GM10847 (cell line): Measurements from ENCODE around the gene OBP2B.

Source experiments
- POLR2A ChIP-seq: IDR thresholded peaks from 2 replicates; pipeline ENCODE4 v1.6.1; 2011; ENCODE audit not compliant: insufficient read length; ENCODE audit errors: extremely low read depth

OBP2B gene

DNA sequence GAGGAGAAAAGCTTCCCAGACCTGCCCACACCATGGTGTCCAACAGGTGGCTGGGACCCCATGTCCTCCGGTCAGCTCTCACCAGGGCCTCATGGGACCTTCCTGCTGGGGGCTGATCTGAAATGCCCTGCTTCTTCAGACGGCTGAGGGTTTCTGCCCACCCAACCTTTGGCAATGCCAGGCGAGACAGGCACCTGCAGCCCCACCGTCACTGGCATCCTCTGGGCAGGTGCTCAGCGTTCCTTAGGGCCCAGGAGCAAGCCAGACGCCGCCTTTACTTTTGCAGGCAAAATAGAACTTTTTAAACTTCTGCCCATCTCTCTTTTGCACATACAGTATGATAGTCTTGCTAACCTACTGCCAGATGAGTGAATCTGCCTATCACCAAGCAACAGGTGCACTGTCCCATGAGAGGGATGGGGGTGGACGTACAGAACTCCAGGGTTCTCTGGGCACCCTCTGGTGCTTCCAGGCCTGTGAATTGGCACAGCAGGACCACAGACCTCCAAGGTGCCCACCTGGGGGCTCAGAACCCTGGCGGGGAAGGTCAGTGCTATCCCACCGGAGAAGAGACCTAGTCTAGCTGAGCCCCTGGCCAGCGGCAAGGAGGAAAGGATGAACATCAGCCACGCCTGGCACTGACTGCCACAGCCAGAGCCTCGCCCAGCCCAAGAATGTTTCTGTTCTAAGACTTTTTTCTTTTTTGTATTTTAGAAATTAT, 7.5 kb downstream of the OBP2B start:
- no peak for TF ChIP-seq POLR2A

DNA sequence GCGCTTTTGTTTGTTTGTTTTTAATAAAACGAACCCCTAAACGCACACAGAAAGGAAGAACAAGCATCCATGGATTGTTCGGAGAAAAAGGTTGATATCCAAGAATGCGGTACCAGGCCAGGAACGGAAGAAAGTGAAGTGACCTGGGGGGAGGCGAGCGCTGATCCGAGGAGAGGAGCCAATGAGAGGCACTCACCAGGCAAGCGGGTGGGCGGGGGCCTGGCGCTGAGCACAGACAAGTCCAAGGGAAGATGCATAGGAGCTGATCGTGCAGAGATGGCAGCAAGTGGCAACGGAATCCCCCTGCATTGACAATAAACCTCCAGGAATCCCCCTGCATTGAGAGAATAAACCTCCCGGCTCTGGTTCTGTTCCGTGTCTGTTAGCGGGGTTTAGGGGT, 8.4 kb downstream of the OBP2B start:
- TF ChIP-seq POLR2A = no peak

DNA sequence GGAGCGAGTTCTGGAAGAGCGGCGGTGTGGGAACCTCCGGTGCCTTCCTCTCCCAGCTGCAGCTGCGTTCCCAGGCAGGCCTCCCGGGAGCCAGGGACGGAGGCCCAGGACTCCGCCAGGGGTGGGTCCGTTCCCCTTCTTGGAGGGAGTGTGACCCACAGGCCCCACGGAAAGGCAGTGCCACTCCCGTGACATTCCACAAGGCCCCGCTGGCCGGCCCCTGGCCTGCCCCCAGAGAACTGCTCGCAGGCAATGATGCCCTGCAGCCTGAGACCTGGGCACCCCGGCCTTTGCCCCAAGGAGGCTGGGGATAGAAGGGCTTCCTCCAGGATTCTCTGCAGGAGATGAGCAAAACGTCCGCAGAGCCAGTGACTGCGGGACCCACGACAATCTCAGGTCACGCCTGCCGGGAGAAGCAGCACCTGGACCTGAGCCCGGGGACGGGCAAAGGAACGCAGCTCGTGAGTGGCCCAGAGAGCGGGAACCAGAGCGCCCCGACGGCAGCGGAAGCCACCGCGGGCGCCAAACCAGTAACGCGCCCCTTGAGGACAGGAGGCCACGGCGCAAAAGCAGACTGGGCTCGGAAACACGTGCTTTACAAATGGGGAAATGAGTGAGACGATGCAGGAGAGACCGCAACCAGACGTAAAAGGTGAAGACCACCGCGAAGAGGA, 9.3 kb downstream of the OBP2B start:
- TF ChIP-seq POLR2A = no peak

DNA sequence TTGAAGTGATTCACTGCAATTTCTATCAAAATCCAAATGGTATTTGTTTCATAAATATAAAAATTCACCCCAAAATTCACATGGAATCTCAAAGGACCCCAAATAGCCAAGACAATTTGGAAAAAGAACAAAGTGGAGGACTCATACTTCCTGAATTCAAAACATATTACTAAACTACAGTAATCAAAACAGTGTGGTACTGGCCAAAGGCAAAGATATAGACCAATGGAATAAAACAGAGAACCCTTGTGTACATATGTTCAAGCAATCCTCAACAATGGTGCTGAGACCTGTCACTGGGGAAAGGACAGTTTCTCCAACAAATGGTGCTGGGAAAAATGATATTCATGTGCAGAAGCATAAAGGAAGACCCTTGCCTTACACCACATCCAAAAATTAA, 14.0 kb downstream of the OBP2B start:
- no peak for TF ChIP-seq POLR2A

DNA sequence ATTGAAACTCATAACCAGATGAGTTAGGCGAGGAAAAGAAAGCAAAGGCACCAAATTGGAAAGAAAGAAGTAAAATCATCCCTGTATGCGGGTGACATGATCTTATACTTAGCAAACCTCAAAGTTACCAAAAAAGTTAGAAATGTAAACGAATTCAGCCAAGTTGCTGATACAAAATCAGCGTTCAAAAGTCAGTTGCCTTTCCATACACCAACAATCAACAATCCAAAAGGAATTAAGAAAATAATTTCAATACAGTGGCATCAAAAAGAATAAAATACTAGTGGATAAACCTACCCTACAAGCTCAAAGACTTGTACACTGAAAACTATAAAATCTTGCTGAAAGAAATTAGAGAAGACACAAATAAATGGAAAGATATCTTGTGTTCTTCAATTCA, 14.5 kb downstream of the OBP2B start:
- TF ChIP-seq POLR2A = no peak

DNA sequence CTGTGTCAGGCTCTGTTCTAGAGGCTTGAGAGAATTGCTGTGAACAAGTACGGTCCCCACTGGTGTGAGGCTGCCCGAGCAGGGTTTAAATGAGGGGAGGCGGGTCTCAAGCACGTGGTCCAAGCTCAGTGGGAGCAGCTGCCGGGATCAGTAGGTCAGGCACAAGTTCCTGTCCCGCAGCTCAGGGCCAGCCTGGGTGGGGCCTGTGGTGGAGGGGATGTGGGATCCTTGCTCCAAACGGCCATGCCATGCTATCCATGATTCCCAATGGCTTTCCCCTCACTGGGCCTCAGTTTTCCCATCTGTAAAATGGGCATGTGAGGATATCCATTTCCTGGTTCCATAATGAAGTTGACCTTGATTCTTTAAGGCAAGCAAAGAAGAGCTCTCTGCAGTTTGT, 17.1 kb downstream of the OBP2B start:
- no peak for TF ChIP-seq POLR2A

DNA sequence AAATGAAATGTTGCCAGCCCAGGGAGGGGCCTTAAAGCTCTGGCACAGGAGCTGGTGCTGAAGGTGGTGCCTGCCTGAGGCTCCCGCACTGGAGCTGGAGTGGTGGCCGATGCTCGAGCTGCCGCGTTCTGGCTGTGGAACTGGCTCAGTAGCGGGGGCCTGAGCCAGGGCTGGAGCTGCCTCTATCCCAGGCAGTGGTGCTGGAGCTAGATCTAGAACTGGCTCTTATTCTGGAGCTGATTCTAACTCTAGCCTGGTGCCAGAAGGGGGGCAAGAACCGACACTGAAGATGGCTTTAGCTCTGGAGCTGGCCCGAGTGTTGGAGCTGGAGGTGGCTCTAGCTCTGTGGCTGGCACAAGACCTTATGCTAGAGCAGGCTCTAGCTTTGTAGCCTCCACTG, 19.2 kb downstream of the OBP2B start:
- no peak for TF ChIP-seq POLR2A

DNA sequence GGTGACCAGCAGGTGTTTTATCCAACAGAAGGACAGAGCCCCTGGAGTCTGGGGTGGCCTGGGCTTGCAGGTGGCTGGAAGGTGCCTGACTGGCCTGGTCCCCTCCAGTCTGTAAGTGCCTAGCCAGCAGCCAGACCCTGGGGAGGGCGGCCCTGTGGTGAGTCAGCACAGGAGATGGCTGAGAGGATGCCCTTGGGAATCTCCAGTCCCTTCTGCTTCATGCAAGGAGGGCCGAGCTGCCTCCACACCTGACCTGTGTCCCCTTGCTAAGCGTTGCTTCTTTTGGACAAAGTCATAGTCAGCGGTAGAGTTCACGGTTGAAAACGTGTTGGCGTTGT, 20.2 kb downstream of the OBP2B start:
- TF ChIP-seq POLR2A = no peak

DNA sequence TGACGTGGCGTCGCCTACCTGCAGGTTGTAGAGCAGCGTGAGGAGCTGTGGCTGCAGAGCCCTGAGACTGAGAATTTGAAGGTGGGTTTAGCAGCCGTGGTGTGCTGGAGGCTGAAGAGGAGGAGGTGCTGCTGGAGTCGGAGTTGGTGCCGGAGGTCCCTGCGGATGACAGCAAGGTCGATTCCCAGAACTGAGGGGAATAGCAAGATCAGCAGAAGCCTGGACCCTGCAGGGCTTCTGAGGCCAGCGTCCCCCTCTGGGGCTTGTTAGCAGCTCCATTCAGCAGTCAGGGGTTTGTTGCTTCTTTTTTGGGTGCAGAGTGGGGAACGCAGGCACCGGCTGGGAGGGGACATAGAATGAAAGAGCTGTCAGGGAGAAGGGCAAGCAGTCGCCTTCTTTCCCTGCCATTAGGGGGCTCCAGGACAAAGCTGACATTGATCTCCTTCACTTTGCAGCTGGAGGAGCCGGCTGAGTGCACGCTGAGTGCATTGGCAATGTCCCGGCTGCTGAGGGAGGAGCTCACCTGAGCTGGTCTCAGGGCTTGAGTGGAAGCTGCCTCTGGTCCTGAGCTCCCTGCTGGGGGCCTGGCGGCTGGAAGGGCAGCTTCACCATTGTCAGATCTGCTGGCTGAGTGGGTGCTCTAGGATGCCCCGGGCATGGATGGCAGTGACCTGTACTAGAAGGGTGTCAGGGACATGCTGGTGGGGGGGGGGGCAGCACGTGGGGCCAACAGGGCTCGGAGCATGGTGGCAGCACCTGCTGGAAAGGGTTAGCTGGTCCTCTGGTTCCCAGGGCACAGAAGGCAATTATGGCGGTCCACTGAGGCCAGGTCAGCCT, 20.8 kb downstream of the OBP2B start:
- no peak for TF ChIP-seq POLR2A

DNA sequence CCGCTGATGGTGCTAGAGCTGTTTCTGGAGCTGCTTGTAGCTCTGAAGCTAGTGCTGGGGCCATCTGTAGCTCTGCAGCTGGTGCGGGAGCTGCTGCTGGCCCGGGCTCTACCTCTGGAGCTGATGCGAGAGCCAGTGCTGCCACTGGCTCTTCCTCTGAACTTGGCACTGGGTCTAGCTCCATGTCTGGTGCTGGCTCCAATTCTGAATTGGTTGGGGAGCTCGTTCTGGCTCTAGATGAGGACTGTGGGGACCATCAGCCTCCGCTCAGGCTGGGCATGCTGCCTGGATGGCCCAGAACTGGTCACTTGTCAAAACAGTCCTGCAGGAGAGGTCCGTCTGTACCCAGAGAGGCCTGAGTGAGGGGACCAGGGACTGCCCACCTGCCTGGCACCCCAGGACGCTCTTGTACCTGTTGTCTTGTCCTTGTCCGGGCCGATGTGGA, 21.5 kb downstream of the OBP2B start:
- TF ChIP-seq POLR2A = no peak

DNA sequence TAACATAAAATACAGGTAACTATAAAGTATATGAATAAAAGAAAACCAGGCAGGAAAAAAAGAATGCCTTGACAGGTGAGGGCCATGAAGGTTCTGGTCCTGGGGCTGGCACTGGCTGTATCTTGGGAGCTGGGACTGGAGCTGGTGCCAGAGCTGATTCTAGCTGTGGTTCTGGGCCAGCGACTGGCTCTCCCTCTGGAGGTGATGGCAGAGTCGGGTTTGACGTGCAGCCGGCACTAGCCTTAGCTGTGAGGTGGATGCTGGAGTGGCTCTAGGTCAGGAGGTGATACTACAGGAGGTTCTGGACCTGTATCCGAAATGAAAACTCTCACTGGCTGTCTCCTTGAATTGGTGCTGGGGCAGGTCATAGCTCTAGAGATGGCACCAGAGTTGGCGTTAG, 22.3 kb downstream of the OBP2B start:
- no peak for TF ChIP-seq POLR2A

DNA sequence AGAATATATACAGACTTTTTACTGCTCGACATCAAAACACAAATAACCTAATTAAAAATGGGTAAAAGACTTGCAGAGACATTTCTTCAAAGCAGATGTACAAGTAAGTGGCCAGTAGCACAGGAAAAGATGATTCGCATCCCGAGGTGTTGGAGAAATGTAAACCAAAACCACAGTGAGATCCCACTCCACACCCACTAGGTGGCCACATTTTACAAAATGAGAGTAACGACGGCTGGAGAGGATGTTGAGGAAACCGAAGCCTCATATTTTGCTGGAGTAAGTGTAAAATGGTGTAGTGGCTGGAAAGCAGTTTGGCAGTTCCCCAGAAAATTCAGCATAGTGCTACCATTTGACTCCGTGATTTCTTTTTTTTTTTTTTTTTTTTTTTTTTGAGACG, 24.1 kb downstream of the OBP2B start:
- no peak for TF ChIP-seq POLR2A

DNA sequence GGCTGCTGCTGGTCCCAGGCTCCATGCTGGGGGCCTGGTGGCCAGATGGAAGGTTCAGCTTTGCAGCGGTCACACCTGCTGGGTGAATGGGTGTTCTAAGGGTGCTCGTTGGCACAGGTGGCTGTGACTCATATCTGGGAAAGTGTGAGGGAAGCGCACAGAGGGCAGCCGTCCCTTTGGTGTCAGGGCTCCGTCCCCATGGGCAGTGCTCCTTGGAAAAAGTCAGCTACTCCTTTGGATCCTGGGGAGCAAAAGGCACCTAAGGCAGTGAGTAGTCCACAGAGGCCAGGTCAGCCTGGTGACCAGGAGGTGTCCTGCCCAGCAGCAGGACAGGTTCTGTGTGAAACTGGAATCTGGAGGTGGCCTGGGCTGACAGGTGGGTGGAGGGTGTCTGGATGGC, 26.9 kb downstream of the OBP2B start:
- no peak for TF ChIP-seq POLR2A

DNA sequence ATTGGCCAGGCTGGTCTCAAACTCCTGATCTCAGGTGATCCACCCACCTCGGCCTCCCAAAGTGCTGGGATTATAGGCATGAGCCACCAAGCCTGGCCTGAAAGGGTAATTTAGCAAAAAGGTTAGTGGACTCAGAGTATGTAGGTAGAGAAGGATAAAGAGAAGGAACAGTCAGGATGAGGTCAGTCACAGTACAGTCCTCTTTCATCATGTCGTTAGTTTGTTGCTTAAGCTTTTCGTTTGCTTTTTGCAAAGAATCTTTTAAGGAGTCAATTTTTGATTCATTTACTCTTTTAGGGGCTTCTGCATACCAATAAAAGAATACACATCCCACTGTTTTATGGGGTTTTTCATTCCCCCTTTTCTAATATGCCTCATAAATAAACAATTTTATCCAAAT, 27.5 kb downstream of the OBP2B start:
- TF ChIP-seq POLR2A = no peak

DNA sequence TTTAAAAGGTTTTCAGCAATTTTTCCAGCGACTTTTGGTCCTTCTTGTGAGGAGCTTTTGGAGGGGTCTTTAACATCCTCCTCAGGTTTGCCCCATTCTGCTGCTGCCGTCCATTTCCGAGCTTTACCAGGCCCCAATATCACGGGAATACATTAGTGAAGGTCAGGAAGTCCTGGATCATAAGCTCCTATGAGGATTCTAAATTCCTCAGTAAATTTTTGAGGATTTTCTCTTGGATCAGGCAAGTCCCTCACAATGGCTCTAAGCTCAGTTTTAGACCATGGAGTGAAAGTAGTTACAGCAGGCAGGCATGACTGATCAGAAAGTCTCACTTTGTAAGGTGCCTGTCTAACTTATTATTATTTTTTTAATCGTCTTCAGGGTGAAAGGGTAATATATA, 28.1 kb downstream of the OBP2B start:
- TF ChIP-seq POLR2A = no peak

DNA sequence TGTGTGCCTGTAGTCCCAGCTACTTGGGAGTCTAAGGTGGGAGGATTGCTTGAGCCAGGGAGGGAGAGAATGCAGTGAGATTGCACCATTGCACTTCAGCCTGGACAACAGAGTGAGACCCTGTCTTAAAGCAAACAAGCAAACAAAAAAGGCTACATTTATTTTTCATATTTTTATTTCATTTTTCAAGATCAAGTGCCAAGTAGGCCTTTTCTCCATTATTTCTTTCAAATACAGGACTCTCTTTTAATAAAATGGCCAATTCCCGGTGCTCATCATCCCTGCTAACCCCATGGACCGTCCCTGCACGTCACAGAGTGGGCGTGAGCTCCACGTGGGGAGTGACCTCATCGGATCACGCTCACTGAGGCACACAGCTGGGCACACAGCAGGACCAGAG, 36.0 kb downstream of the OBP2B start:
- TF ChIP-seq POLR2A = no peak
